MCF 10A (cell line): ENCODE results near the gene CPNE9. TPM values are rescaled to one million over a fixed set of nuclear protein-coding genes. Genes with fewer than 3 reads are reported as not detected.

Experiments used
- BruUV-seq: library from RNA; stranded (reverse); fragments of 400-500 nt; replicated peaks from 2 replicates; lab custom pipeline; 2021; lab: Mats Ljungman, UMichigan
- CTCF ChIA-PET: fragments of 300-600 bp; sonication (Branson Sonifier 250); formaldehyde crosslinking; extraction: SDS; loops from one replicate; lab custom pipeline; 2021; ENCODE audit warnings: antibody characterized with exemption, inconsistent platforms; lab: Yijun Ruan, JAX
- POLR2A ChIA-PET: fragments of 300-600, 350-650 bp; sonication (Branson Sonifier 250); formaldehyde crosslinking; extraction: SDS; loops from one replicate; lab custom pipeline; 2020; ENCODE audit warnings: antibody characterized with exemption, inconsistent platforms; lab: Yijun Ruan, JAX
- DNase-seq: peaks from one replicate; pipeline ENCODE4 v3.0.0-alpha.2; 2018; ENCODE audit not compliant: unreplicated experiment
- H3K27ac Mint-ChIP-seq: one replicate; pipeline ENCODE4 v1.8.0; 2022; ENCODE audit warnings: mild to moderate bottlenecking, low read depth, mixed read lengths; ENCODE audit not compliant: unreplicated experiment
- H3K27me3 Mint-ChIP-seq: one replicate; pipeline ENCODE4 v1.8.0; 2022; ENCODE audit warnings: mixed read lengths; ENCODE audit not compliant: insufficient read depth, unreplicated experiment
- H3K36me3 Mint-ChIP-seq: one replicate; pipeline ENCODE4 v1.8.0; 2022; ENCODE audit warnings: mild to moderate bottlenecking, moderate library complexity, mixed read lengths; ENCODE audit not compliant: insufficient read depth, unreplicated experiment
- H3K4me1 Mint-ChIP-seq: one replicate; pipeline ENCODE4 v1.8.0; 2022; ENCODE audit warnings: mixed read lengths; ENCODE audit not compliant: insufficient read depth, unreplicated experiment
- H3K4me3 Mint-ChIP-seq: one replicate; pipeline ENCODE4 v1.8.0; 2022; ENCODE audit warnings: mild to moderate bottlenecking, moderate library complexity, mixed read lengths; ENCODE audit not compliant: unreplicated experiment
- H3K9me3 Mint-ChIP-seq: one replicate; pipeline ENCODE4 v1.8.0; 2022; ENCODE audit warnings: mixed read lengths; ENCODE audit not compliant: unreplicated experiment
- CTCF ChIP-seq: fragments of 200-600 bp; IDR thresholded peaks from one replicate; pipeline ENCODE4 v1.8.0; 2022; ENCODE audit warnings: antibody characterized with exemption, mild to moderate bottlenecking; ENCODE audit not compliant: unreplicated experiment
- intact Hi-C: fragments of 100-400 bp; cut with micrococcal nuclease; formaldehyde crosslinking; loops from 2 replicates; pipeline ENCODE4 v1.14.1; 2022
- total RNA-seq: library from RNA; stranded (reverse); gene quantifications from 2 replicates; pipeline ENCODE4 v1.2.3, GENCODE V29; 2022

The CPNE9 gene
- total RNA-seq, 1 experiment from 2014 or later = not detected

- H3K36me3 Mint-ChIP-seq = peaks cover 84% of the 10 kb centered on the region
- ChIA-PET CTCF (interaction anchor here (0.6 kb wide), 1 partner anchor 268 kb away, joined by 3 read pairs; no protein-coding TSS in a partner anchor), POLR2A (no interaction called here)
- TF ChIP-seq CTCF = no peak
- no peak for DNase-seq
- intact Hi-C loops = no loop called here
- no peak overlapping the region for H3K27ac Mint-ChIP-seq
- no peak overlapping the region for H3K4me3 Mint-ChIP-seq
- BruUV-seq = no TSS peak
- H3K9me3 Mint-ChIP-seq = no peaks in the 10 kb centered on the region
- H3K27me3 Mint-ChIP-seq = no peaks in the 10 kb centered on the region
- peaks cover 4% of the 10 kb centered on the region for H3K4me1 Mint-ChIP-seq
Measured at GRCh38 chr3:9673082-9673481, 30.6 kb upstream of the CPNE9 start.

- POLR2A ChIA-PET = no interaction called here
- CTCF ChIA-PET = no interaction called here
- Mint-ChIP-seq H3K4me1 (peaks cover 4% of the 10 kb centered on the region), H3K36me3 (peaks cover 89% of the 10 kb centered on the region), H3K9me3 (no peaks in the 10 kb centered on the region), H3K27me3 (no peaks in the 10 kb centered on the region), H3K27ac (no peak overlapping the region), H3K4me3 (no peak overlapping the region)
- no TSS peak for BruUV-seq
- no peak for TF ChIP-seq CTCF
- DNase-seq = no peak
- intact Hi-C loops = no loop called here
Measured at GRCh38 chr3:9673752-9674151, 29.9 kb upstream of the CPNE9 start.

GRCh38 chr3:9675736-9676290 lies 27.8 kb upstream of the CPNE9 start:
- Mint-ChIP-seq H3K4me1 (no peaks in the 10 kb centered on the region), H3K36me3 (peaks cover 89% of the 10 kb centered on the region), H3K9me3 (no peaks in the 10 kb centered on the region), H3K27ac (no peak overlapping the region), H3K4me3 (no peak overlapping the region), H3K27me3 (no peaks in the 10 kb centered on the region)
- no TSS peak for BruUV-seq
- intact Hi-C loops = no loop called here
- ChIA-PET CTCF (no interaction called here), POLR2A (interaction anchor here (1.1 kb wide), 1 partner anchor 26 kb away, joined by 4 read pairs; the partner anchor contains the start of gene MTMR14)
- no peak for TF ChIP-seq CTCF
- DNase-seq = no peak

GRCh38 chr3:9676785-9677184 lies 26.8 kb upstream of the CPNE9 start:
- Mint-ChIP-seq H3K27ac (no peak overlapping the region), H3K4me3 (no peak overlapping the region), H3K9me3 (no peaks in the 10 kb centered on the region), H3K36me3 (peaks cover 86% of the 10 kb centered on the region), H3K4me1 (no peaks in the 10 kb centered on the region), H3K27me3 (no peaks in the 10 kb centered on the region)
- no peak for DNase-seq
- CTCF ChIA-PET = interaction anchor here (0.6 kb wide), 1 partner anchor 55 kb away, joined by 3 read pairs; no protein-coding TSS in a partner anchor
- intact Hi-C loops = no loop called here
- POLR2A ChIA-PET = interaction anchor here (0.7 kb wide), 1 partner anchor 19 kb away, joined by 3 read pairs; no protein-coding TSS in a partner anchor
- BruUV-seq = no TSS peak
- no peak for TF ChIP-seq CTCF
